Ishikawa (cell line): Measurements from ENCODE around the gene CXorf65.

Experiments used
- CEBPB ChIP-seq: IDR thresholded peaks from 2 replicates; pipeline ENCODE4 v1.6.1; 2012
- CREB1 ChIP-seq: IDR thresholded peaks from 2 replicates; pipeline ENCODE4 v1.6.1; 2012; ENCODE audit warnings: low read depth
- EGR1 ChIP-seq: IDR thresholded peaks from 2 replicates; pipeline ENCODE4 v1.6.1; 2012
- EP300 ChIP-seq: IDR thresholded peaks from 2 replicates; pipeline ENCODE4 v1.6.1; 2012; ENCODE audit warnings: borderline replicate concordance
- FOXM1 ChIP-seq: IDR thresholded peaks from 2 replicates; pipeline ENCODE4 v1.6.1; 2012; ENCODE audit warnings: low read depth, borderline replicate concordance
- MAX ChIP-seq: IDR thresholded peaks from 2 replicates; pipeline ENCODE4 v1.6.1; 2012
- NFIC ChIP-seq: IDR thresholded peaks from 2 replicates; pipeline ENCODE4 v1.6.1; 2012
- RAD21 ChIP-seq: IDR thresholded peaks from 2 replicates; pipeline ENCODE4 v1.6.1; 2012; ENCODE audit warnings: low read depth
- REST ChIP-seq: IDR thresholded peaks from 2 replicates; pipeline ENCODE4 v1.6.1; 2012; ENCODE audit warnings: low read depth, mild to moderate bottlenecking
- TAF1 ChIP-seq: IDR thresholded peaks from 2 replicates; pipeline ENCODE4 v1.6.1; 2012; ENCODE audit warnings: low read depth, mild to moderate bottlenecking
- TCF12 ChIP-seq: IDR thresholded peaks from 2 replicates; pipeline ENCODE4 v1.6.1; 2012; ENCODE audit warnings: low read depth
- TEAD4 ChIP-seq: IDR thresholded peaks from 2 replicates; pipeline ENCODE4 v1.6.1; 2012
- USF1 ChIP-seq: IDR thresholded peaks from 2 replicates; pipeline ENCODE4 v1.6.1; 2012
- YY1 ChIP-seq: IDR thresholded peaks from 2 replicates; pipeline ENCODE4 v1.6.1; 2012; ENCODE audit warnings: low read depth
- ZBTB7A ChIP-seq: IDR thresholded peaks from 2 replicates; pipeline ENCODE4 v1.6.1; 2012; ENCODE audit warnings: low read depth

The CXorf65 gene

GRCh38 chrX:71105628-71106027 is 912 bp downstream of the CXorf65 start:
- TF ChIP-seq CEBPB (no peak), TEAD4 (no peak), FOXM1 (no peak), ZBTB7A (no peak), TCF12 (no peak), CREB1 (no peak), NFIC (no peak), TAF1 (no peak), MAX (no peak), REST (no peak), EGR1 (no peak), YY1 (no peak), EP300 (no peak), RAD21 (no peak), USF1 (no peak)

GRCh38 chrX:71103110-71103983 is 3.2 kb downstream of the CXorf65 start:
- TF ChIP-seq REST (no peak), FOXM1 (no peak)

GRCh38 chrX:71102292-71102691 is 4.2 kb downstream of the CXorf65 start:
- TF ChIP-seq NFIC (no peak), REST (no peak), CREB1 (no peak), RAD21 (no peak), ZBTB7A (no peak), YY1 (no peak), CEBPB (no peak), USF1 (no peak), TAF1 (no peak), TCF12 (no peak)

GRCh38 chrX:71100581-71101505 is 5.7 kb downstream of the CXorf65 start:
- TF ChIP-seq EGR1 (no peak), ZBTB7A (no peak), YY1 (no peak), TEAD4 (no peak), NFIC (no peak), RAD21 (no peak), TCF12 (no peak), CEBPB (no peak), MAX (no peak), EP300 (no peak), USF1 (no peak)
